HepG2 (cell line): Measurements from ENCODE around the gene COQ8A.

ENCODE experiments used
- ATF1 ChIP-seq: IDR thresholded peaks from 2 replicates; pipeline ENCODE4 v1.6.1; 2016; ENCODE audit warnings: mild to moderate bottlenecking, control low read depth
- CC2D1A ChIP-seq: sonication (generic); formaldehyde crosslinking; IDR thresholded peaks from 2 replicates; pipeline ENCODE4 v1.8.1; 2023; ENCODE audit warnings: mild to moderate bottlenecking, missing genetic modification reagents
- CTCF ChIP-seq: sonication (generic); formaldehyde crosslinking; IDR thresholded peaks from 2 replicates; pipeline ENCODE4 v1.5.0; 2020; ENCODE audit warnings: mild to moderate bottlenecking, missing genetic modification reagents, moderate library complexity
- GABPA ChIP-seq, 2 experiments: IDR thresholded peaks; 2 replicates each; pipeline ENCODE4 v1.6.1; 2011 to 2016; ENCODE audit warnings: low read depth in 2 of 2, low read length in 1 of 2, missing biosample characterization in 1 of 2, missing genetic modification characterization in 1 of 2
- HNRNPH1 ChIP-seq: fragments of 200-400 bp; formaldehyde crosslinking; optimal IDR thresholded peaks from 2 replicates; pipeline ENCODE3; 2017; ENCODE audit warnings: mild to moderate bottlenecking, low read depth, low read length
- IKZF1 ChIP-seq: fragments of 450-650 bp; IDR thresholded peaks from 2 replicates; pipeline ENCODE4 v1.7.1; 2016
- POLR2A ChIP-seq, 2 experiments: IDR thresholded peaks; 2 replicates each; pipeline ENCODE4 v1.6.1; 2011; ENCODE audit warnings: low read depth in 2 of 2, low read length in 2 of 2, mild to moderate bottlenecking in 1 of 2, moderate library complexity in 1 of 2; ENCODE audit not compliant: insufficient read depth in 1 of 2
- SAP130 ChIP-seq: IDR thresholded peaks from 2 replicates; pipeline ENCODE4 v1.6.1; 2016; ENCODE audit warnings: low read depth
- USF2 ChIP-seq, 2 experiments: sonication (generic) in 1 of 2; formaldehyde crosslinking in 1 of 2; IDR thresholded peaks; 2 replicates each; pipeline versions ENCODE4 v1.5.1 to v1.6.1; 2011 to 2020; ENCODE audit warnings: borderline replicate concordance in 1 of 2, low read depth in 1 of 2, low read length in 1 of 2, mild to moderate bottlenecking in 1 of 2, missing genetic modification reagents in 1 of 2, moderate library complexity in 1 of 2
- ZNF274 ChIP-seq: sonication (generic); formaldehyde crosslinking; IDR thresholded peaks from 2 replicates; pipeline ENCODE4 v1.5.1; 2020; ENCODE audit warnings: mild to moderate bottlenecking, missing genetic modification reagents
- ZNF451 ChIP-seq: sonication (generic); formaldehyde crosslinking; IDR thresholded peaks from 2 replicates; pipeline ENCODE4 v1.5.0; 2020; ENCODE audit warnings: mild to moderate bottlenecking, missing genetic modification reagents
- ZNF784 ChIP-seq: sonication (generic); formaldehyde crosslinking; IDR thresholded peaks from 2 replicates; pipeline ENCODE4 v1.5.1; 2020; ENCODE audit warnings: missing genetic modification reagents, mild to moderate bottlenecking, borderline replicate concordance

GRCh38 chr1:226908913-226909312 lies 31.2 kb upstream of the COQ8A start:
- TF ChIP-seq POLR2A (IDR thresholded peaks at IDR 0.05; ENCODE audit: insufficient read depth in 1 of 2, low read depth in 2 of 2, low read length in 2 of 2) (no peak), HNRNPH1 (no peak), ZNF784 (CRISPR knock-in tag) (no peak), SAP130 (CRISPR knock-in tag) (no peak), IKZF1 (no peak), ZNF274 (CRISPR knock-in tag) (no peak), CTCF (CRISPR knock-in tag) (no peak), ZNF451 (CRISPR knock-in tag) (no peak), CC2D1A (no peak), GABPA (IDR thresholded peaks at IDR 0.05; ENCODE audit: low read depth, low read length) (no peak), GABPA (CRISPR knock-in tag; IDR thresholded peaks at IDR 0.05; ENCODE audit: low read depth) (no peak), USF2 (IDR thresholded peaks at IDR 0.05; ENCODE audit: low read depth, low read length) (no peak), USF2 (CRISPR knock-in tag; IDR thresholded peaks at IDR 0.05; ENCODE audit: borderline replicate concordance) (no peak), ATF1 (CRISPR knock-in tag) (no peak)
